Globus pallidus (tissue), 1 donor: ENCODE measurements around the gene ADCK2.
"Not testable (repeated sequence)": the region's sequence is repeated elsewhere in the genome, so short reads cannot be mapped to it uniquely, and the experiment has no call there.

ENCODE experiments used
- DNase-seq: peaks from one replicate; pipeline ENCODE4 v3.0.0-alpha.2; 2015; ENCODE audit warnings: low spot score

ADCK2 gene, protein sequence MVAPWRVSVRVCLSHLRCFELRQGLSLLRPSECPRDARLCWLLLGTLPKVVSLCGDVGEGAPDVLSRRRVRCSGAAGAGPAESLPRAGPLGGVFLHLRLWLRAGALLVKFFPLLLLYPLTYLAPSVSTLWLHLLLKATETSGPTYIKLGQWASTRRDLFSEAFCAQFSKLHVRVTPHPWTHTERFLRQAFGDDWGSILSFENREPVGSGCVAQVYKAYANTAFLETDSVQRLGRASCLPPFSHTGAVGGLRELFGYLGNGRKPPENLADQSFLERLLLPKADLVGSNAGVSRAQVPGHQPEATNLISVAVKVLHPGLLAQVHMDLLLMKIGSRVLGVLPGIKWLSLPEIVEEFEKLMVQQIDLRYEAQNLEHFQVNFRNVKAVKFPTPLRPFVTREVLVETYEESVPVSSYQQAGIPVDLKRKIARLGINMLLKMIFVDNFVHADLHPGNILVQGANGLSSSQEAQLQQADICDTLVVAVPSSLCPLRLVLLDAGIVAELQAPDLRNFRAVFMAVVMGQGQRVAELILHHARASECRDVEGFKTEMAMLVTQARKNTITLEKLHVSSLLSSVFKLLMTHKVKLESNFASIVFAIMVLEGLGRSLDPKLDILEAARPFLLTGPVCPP

DNA sequence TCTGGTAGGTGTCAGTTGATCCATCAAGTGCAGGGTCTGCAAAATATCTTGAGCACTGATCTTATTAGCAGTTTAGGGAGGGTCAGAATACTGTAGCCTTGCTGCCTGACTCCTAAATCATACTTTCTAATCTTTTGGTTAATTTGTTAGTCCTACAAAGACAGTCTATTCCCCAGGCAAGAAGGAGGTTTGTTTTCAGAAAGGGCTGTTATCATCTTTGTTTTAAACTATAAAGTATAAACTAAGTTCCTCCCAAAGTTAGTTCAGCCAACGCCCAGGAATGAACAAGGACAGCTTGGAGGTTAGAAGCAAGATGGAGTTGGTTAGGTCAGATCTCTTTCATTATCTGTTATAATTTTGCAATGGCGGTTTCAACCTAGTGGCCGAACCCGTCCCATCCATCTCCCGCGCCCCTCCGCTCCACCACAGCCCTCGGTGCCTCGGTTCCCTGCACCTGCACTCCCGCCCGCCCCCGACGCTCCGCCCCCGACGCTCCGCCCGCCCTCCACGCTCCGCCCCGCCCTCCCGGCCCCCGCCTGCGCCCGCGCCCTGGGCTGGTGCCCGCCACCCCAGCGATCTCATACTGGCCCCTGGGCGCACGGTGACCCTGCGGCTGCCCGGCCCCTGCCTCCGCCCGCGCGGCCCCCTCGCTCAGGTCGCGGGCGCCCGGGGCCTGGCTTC is at the start of gene ADCK2:
Gene ADCK2 (plus strand): TSS at position 564 of the 681 bp plus-strand sequence. CDS start 386 bp downstream, outside the sequence.
- peak; percentile 70 for DNase-seq

DNA sequence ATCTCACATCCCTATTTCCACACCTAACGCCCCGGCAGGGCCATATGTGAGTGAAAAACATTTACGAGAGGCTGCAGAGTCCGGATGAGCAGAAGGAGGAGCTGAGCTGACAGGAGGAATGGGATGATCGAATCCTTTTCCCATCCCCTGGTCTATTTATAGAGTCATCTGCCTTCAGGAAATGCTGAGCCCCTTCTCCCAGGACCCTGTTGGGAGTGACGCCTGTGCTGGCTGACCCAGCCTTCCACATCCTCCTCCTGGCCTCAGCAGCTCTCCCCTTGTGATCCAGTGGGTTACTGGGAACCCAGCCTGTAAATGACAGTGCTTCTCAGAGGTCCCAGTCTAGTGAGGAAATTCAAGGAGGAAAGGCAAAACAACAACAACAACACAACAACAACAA is 48.8 kb upstream of the ADCK2 start:
- no peak for DNase-seq

DNA sequence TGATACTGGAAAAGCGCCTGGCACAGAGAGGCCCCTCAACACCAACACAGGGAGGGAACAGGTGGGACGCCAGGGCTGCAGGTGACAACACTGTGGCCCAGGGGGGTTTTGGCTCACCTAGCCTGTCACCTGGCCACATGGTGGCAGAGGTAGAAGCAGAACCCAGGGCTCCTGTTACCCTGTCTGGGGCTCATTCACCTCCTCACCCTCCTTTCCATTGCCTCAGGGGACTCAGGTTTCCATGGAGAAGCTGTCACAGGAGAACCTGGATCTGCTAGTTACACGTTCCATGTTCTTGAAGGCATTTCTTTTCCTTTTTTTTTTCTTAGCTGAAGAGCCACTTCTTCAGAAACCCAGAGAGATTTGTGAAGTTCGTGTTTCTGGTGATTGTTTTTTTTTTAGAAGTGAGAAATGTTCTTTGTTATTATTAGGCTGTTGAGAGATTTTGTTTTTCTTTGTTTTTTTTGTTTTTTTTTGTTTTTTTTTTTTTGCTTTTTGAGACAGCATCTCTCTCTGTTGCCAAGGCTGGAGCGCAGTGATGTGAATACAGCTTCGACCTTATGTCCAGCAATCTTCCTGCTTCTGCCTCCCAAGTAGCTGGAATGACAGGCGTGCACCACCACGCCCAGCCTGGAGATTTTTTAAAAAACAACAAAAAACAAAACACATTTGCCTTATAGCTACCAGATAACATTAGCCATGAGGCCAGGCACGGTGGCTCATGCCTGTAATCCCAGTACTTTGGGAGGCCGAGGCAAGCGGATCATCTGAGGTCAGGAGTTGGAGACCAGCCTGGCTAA is 48.2 kb upstream of the ADCK2 start:
- no peak for DNase-seq

DNA sequence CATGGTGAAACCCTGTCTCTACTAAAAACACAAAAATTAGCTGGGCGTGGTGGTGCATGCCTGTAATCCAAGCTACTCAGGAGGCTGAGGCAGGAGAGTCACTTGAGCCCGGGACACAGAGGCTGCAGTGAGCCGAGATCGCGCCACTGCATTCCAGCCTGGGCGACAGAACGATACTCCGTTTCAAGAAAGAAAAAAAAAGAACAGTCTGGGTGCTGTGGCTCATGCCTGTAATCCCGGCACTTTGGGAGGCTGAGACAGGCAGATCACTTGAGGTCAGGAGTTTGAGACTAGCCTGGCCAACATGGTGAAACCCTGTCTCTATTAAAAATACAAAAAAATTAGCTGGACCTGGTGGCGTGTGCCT is 47.6 kb upstream of the ADCK2 start:
- DNase-seq: not testable (repeated sequence)

DNA sequence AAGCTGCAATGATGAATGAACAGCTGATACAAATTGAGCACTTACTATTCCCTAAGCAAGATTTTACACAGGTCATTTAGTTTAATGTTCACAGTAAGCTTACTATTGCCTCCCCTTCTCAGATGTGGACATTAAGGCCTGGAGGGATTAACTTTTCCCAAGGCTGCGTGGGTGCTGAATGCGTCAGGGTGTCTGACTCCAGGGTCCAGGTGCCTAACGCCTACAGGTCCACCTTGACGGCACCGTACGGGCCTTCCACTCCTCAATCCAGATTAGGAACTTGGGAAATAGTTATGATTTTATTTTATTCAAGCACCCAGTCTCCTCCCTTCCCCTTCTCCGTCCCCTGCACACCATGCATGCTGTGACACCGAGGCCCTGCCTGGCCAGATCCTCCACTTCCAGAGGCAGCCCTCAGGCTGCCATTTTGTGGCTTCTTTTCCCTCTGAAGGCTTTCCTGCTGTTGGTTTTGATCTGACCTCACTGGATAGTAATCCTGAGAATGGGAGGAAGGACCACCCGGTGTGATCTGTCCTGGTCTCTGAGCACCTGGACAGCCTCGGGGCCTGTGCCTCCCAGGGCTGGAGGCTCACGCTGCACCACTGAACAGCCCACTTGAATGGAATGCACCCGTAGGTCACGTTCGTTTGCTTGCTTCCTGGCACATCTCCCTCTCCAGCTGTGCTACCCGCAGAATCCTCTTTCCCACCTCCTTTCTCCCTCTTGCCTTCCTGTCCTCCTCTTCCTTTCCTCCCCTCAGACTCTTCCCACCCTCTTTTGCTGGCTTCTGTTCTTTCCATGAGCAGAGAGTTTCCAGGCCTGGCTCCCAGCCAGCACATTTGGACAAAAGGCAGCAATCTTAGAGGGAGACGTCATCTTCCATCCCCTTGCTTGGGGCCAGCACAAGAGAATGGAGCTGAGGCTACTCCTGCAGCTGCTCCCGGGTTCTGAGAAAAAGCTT is 46.6 kb upstream of the ADCK2 start:
- peak; percentile 64 for DNase-seq

DNA sequence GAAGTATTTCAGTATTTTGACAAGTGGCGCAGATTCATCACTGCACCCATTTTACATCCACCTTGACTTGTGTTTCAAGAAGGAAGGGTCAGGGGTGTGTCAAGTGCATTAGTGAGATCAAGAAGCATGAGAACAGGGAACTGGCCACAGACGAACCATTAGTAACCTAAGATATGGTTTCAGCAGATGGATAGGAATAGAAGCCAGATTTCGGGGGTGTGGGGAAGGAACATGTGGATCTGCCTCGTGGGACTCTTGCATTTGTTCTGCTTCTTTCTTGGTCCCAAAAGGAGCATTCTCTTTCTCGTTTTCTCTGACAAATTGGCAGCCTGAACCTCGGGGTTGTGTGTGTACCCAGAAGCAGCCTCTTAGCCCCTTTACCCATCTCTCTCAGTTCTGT is 41.7 kb upstream of the ADCK2 start:
- no peak for DNase-seq

DNA sequence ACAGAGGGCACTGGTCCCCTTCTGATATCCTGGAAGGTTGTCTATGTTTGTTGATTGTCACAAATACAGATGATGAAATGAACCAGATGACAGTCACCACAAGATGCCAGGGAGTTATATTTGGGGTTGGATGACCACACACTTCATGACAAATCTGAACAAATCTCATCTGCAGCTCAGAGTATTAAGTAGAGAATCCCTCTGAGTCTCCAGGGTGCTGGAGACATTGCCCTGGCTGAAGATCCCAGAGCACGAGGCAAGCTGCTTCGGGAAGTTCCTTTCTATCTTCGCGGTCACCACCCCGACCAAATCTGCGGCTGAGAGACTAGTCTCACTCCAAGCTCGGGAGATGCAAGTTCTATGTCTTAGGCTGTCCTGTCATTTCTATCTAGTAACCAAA is 41.1 kb upstream of the ADCK2 start:
- DNase-seq: no peak

DNA sequence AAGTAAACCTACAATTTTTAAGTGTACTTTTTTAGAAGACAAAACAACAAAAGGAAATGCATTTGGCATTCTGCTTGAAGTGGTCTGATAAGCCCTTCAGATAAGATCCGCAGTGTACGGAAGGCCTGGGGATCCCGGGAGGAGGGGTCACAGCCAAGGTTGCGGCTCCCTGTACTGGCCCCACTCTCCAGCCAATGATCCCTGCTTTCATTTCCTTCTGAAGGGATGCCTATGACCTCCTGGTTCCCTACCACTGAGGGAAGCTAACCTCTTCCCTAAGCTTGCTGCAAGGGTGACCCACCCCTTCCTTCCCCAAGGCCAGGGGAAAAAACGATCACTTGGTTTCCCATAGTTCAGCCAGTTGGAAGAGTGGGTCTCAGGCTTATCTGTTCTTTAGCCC is 37.4 kb upstream of the ADCK2 start:
- no peak for DNase-seq

DNA sequence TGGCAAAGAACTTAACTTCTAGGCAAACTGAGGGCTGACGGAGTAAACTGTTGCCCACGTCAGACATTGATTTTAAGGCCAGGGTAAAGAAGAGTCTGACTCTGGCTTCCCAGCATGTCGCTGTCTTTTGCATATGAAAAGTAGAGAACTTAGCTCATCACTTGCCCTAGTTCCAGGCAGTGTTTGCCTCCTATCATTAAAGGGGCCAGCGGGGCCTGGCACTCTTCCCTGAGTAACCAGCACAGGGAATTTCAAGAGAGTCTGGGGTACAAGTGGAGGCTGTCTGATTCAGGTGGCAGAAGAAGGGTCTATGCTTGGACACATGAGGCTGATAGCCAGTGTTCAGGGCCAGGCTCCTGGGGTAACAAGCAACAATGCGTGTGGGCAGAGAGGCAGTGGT is 36.9 kb upstream of the ADCK2 start:
- peak; percentile 23 for DNase-seq

DNA sequence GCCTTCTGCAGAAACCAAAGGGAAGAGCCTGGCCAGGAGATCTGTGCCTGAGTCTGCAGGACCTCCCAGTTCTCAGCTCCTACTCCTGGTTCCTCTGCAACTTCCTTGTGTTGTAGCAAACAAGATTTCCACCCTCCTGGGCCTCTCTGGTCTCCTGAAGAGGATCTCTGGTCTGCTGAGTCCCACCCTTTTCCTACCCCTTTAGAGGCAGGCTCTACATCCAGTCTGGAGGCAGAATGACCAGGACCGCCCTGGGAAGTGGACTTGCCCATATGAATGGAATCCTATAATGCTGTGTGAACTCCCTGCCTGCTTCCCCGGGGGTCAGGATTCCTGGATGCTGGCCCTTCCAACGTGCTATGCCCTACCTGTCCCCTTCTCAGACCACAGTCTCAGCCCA is 35.3 kb upstream of the ADCK2 start:
- DNase-seq: no peak

DNA sequence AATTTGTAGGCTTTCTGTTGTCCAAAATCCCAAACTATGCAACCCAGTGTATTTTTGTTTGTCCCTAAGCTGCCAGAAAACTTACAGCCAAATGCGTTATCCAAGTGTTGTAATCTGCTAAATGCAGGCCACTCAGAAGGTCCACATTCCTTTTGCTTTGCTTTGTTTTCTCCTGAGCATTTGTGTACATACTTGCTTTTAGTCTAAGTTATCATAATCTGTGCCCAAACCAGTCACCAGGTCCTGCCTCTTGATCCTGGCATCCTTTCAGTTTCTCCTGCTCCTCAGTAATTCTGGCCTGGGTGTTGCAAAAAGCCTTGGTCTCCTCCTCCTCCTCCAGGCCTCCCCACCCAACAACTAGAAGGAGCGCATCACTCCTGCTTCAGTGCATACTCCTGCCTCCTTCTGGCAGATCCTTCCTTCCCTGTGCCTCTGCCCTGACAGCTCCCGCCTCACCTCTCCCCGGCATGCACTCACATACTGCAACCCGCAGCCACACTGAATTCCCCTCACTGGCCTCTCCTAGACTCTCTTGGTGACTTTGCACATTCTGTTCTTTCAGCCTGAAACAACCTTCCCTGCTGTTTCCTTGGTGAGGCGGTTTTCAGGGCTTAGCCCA is 34.5 kb upstream of the ADCK2 start:
- DNase-seq: no peak

DNA sequence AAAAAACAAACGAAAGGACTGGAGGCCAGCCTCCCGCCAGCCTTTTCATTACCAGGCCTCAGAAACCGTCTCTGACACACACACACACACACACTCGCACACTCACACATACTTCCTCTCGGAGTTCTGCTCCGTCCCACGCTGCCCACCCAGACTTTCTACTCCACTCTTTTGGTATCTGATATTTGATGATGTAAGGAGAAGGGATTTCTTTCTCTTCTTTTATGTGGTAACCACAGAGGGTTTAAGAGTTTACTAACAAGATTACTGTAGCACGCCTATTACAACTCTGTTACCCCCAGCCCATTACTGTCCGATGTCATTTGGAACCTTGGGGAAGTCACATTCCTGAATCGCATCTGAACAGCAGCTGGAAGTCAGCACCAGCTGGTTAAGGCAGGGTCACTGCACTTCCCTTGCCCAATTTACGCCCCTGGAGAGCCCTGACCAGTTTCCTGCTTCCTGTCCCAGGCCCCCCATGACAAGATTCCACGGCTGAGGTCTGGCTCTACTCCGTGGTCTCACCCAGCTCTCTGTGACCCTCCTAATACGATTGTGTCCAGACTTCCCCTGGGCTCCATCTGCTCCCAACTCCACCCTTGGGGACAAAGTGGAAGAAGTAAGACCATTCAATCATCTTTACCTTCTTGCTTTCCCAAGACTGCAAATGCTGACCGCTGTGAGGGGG is 33.2 kb upstream of the ADCK2 start:
- DNase-seq: no peak

DNA sequence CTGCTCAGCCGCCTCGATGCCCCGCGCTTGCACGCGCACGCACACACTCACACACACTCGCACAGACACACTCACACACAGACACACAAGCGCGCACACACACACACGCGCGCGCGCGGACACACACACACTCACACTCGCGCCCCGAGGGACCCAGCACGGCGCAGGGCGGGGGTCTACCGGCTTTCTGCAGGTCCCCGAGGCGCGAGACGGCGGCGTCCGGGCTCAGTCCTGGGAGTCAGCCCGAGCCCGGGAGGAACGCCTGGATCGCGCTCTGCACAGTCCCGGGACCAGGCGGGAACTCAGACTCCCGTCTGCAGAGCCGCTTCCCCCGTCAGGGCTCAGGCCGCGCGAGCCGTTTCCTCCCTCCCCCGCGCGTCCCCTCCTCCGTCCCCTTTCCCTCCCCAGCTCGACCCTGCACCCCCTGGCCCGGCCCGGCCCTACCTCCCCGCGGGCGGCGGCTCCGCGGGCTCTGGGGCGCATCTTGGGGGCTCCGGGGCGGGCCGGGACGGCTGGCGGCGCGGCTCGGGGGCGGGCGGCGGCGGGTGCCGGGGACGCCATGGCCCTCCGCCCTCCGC is 32.6 kb upstream of the ADCK2 start:
- peak; percentile 33 for DNase-seq

DNA sequence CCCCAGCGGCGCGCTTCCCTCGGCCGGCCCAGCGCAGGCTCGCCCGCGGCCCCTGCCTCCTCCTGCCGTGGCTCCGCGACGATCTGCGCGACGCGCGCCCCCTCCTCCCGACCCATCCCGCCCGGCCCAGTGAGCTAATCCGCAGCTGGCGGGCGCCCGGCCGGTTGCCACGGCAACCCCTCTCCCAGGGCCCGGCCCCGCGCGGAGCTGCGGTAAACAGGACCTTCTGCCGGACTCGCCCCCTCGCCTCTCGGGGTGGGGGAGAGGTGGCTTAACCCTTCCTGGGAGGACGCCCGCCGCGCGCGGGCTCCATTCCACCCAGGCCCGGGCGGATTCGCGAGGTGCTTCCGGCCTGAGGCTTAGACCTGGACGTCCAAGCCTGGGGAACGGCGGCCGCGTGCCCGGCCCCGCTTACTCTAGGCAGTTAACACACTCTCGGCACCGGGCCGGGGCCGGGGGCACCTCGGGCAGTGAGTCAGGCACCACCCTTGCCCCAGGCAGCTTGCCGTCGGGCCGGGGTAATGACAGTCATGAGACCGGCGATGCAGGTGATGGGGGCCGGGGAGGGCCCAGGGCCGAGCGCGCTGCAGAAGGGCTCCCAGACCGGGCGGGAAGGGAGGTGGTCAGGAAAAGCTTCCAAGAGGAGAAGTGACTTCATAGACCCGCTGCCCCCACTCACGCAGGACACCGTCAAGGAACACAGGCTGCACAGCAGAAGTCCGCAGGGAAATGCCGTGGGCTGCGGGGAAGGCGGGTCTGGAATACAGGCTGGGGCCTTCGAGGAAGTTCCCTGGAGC is 31.8 kb upstream of the ADCK2 start, which contains the start of gene DENND2A:
Gene DENND2A (minus strand): TSS at position 87 of the 797 bp plus-strand sequence. CDS start 38,416 bp downstream, outside the sequence.
- peak; percentile 79 for DNase-seq

DNA sequence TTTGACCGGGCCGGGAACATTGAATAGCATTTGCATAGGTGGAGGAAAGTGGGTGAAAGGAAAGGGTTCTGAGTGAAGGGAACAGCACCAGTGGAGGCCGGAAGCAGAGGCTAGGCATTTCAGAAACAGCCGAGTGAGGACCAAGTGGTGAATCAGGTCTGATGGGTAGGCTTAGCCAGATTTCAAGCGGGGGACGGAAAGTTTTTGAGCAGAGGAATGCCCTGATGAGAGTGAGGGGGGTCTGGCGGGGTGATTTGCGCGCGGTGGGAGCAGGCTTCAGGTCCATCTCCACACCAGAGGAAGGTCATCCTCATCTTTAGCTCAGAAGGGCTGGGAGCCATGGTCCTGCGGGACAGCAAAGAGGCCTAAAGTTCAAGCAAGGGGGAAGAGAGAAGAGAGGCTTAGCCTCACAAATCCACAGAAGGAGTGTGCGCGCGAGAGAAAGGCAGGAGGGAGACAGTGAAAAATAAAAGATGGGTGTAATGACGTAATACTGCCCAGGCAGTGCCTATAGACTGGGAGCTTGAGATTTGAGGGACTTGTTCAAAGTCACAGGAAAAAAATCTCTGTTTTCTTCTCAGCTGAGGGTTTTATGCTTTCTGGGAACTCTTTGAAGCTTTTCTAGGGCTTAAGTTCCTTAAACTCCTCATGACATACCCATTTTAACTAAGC is 31.1 kb upstream of the ADCK2 start:
- no peak for DNase-seq

DNA sequence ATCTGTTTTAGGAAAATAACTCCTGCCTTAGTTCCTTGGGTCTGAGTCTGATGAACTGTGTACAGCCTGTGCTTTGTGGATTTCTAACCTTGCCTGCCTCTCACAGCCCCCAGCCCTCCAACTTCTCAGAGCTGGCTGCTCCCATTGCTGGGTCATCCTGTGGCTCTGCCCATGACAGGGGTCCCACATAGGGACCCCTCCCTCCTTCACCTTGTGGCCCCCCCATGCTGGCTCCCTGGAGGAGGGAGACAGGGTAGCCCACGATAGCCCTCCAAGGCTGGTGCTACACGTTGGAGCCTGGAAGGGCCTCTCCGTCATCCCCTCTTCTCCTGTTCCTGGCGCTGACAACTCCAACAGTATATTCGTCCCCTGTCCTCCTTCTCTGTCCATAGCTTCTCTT is 29.3 kb upstream of the ADCK2 start:
- DNase-seq: no peak

DNA sequence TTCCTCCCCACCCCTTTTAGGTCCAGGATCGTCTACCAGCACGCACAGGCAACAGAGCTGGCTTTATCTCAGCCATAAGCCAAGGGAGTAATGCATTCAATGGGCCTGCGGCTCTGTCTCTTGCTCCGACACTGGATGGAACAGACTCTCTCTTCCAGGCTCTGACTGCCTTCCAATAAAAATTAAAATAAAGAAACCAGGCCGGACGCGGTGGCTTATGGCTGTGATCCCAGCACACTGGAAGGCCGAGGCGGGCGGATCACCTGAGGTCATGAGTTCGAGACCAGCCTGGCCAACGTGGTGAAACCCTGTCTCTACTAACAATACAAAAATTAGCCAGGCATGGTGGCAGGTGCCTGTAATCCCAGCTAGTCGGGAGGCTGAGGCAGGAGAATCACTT is 28.0 kb upstream of the ADCK2 start:
- not testable (repeated sequence) for DNase-seq
